HG02981 (cell line): ENCODE measurements around the gene DCC.

Source experiments
- ATAC-seq: cut with Tn5 transposase; IDR thresholded peaks from one replicate; pipeline ENCODE4 v1.9.1; 2021; ENCODE audit warnings: mild to moderate bottlenecking, moderate library complexity; ENCODE audit not compliant: unreplicated experiment

DCC gene

GRCh38 chr18:53142005-53142404 is 802.0 kb downstream of the DCC start:
- no peak for ATAC-seq

GRCh38 chr18:53147472-53147871 is 807.5 kb downstream of the DCC start:
- no peak for ATAC-seq

GRCh38 chr18:53148123-53148522 is 808.1 kb downstream of the DCC start:
- no peak for ATAC-seq

- ATAC-seq: no peak
Measured at GRCh38 chr18:53152476-53152875, 812.5 kb downstream of the DCC start.

- ATAC-seq: no peak
Measured at GRCh38 chr18:53153281-53153680, 813.3 kb downstream of the DCC start.

GRCh38 chr18:53153800-53154199 is 813.8 kb downstream of the DCC start:
- no peak for ATAC-seq

- ATAC-seq: no peak
Measured at GRCh38 chr18:53165770-53166169, 825.8 kb downstream of the DCC start.

GRCh38 chr18:53169346-53169745 is 829.3 kb downstream of the DCC start:
- no peak for ATAC-seq

GRCh38 chr18:53191634-53192033 is 851.6 kb downstream of the DCC start:
- ATAC-seq: no peak

- no peak for ATAC-seq
Measured at GRCh38 chr18:53193870-53194269, 853.9 kb downstream of the DCC start.

- no peak for ATAC-seq
Measured at GRCh38 chr18:53219853-53220252, 879.9 kb downstream of the DCC start.

GRCh38 chr18:53224128-53224778 is 884.3 kb downstream of the DCC start:
- no peak for ATAC-seq

- ATAC-seq: no peak
Measured at GRCh38 chr18:53225567-53226325, 885.7 kb downstream of the DCC start.

- no peak for ATAC-seq
Measured at GRCh38 chr18:53234610-53235009, 894.6 kb downstream of the DCC start.

- ATAC-seq: no peak
Measured at GRCh38 chr18:53241161-53241560, 901.2 kb downstream of the DCC start.

- ATAC-seq: no peak
Measured at GRCh38 chr18:53253789-53254188, 913.8 kb downstream of the DCC start.

GRCh38 chr18:53254265-53254664 is 914.3 kb downstream of the DCC start:
- ATAC-seq: no peak

- ATAC-seq: no peak
Measured at GRCh38 chr18:53261241-53261640, 921.2 kb downstream of the DCC start.

GRCh38 chr18:53266850-53267249 is 926.9 kb downstream of the DCC start:
- no peak for ATAC-seq

- ATAC-seq: no peak
Measured at GRCh38 chr18:53268455-53268854, 928.5 kb downstream of the DCC start.

- ATAC-seq: no peak
Measured at GRCh38 chr18:53281406-53281805, 941.4 kb downstream of the DCC start.

GRCh38 chr18:53283708-53284107 is 943.7 kb downstream of the DCC start:
- no peak for ATAC-seq

- ATAC-seq: no peak
Measured at GRCh38 chr18:53305461-53305860, 965.5 kb downstream of the DCC start.
